Measurements from ENCODE around the gene KCNK4. TPM values are rescaled to one million over a fixed set of nuclear protein-coding genes. Genes with fewer than 3 reads are reported as not detected.

Gene KCNK4
- total RNA-seq, 1 donor from 2014 or later = 3.6 TPM

DNA sequence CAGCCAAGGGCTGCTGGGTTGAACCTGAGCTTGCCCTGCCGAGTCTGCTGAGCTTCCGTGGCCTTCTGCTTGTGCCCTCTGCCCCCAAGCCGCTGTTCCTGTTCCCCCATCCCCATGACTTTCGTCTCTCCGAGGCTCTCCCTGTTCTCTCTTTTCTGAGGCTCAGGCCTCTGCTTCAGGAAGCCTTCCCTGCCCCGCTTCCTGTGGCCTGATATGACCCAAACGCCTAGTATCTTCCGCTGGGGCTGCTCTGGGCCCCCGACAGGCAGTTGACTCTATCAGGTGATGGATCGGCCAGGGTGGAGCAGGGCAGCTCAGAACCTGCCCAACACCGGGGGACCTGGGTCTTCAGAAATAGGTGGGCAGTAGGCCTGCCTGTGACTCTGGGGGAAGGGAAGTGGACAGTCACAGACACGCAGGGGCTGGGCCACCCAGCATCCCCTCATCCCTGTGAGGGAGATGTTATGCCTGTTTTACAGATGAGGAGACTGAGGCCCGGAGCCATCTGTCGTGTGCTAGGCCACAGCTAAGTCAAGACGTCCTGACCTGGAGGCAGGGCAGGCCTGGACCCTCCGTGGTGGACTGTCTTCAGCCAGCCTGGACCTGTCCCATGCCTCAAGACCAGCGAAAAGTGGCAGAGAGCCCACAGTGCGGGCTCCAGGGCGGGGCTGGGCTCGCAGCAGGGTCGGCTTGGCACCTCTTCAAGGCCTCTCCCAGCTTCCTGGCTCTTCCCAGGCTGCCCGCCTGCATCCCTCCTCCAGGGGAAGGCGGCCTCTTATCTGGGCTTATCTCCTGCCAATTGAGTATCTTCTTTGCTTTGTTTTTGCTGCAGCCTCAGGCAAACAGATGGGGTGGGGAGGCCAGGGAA lies 22.8 kb upstream of the KCNK4 start:
- DNase-seq (ENCODE audit: low spot score) = peak; percentile 90

DNA sequence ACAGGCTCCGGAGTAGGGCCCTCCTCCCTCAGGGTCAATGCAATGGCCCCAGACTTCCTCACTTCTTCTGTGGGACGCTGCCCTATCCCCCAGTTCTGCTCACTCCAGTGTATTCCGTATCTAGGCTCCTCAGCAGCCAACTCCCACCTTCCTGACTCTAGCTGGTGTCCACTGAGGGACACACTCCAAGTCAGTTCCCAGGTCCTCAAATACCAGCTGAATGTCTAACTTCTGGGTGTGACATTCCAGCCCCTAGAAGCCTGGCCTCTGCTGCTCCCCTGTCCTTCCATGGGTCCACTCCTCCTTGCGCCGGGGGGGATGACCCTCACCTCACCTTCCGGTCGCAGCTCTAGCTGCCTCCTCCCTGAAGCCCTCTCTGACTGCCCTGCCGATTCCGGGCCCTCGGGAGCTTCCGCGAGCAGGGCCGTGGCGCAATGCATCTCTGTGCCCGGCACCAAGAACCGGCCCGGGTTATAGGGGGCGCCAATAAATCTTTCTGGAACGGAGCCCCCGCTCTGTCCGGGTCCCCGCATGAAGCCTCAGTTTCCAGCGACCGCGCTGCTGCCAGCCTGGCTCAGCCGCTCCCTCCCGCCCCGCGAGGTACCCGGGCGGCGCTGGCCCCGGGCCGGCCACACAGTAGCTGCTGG lies 22.1 kb upstream of the KCNK4 start:
- no peak for DNase-seq (ENCODE audit: low spot score)

DNA sequence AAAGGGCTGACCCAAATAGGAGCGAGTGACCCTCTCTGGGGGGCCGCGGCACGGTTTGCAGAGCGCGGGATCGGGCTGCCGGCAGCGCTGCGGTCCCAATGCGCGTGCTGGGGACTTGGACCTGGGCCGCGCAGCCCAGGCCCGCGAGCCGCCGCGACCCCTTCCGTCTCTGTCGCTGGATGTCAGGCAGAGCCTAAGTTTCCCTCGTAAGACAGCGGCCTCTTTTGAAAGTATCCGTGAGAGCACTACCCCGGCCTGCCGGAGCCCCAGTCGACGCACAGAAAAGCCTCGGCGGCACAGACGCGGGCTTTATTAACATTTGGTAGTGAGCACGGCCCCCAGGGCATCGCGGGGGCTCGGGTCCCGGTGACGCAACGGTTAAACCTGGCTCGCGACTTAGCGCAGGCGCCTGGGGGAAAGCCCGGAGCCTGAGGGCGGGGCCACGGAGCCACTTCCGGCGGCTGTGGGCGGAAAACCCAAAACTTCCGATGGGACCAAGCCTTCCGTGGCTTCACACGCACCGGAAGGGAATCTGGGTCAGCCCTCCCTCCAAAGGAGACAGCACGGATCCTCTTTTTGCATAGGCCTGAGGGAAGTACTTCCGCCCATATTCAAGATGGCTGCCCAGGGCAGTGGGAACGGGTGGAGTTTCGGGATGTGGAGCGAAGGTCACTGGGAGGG lies 21.4 kb upstream of the KCNK4 start:
- DNase-seq (ENCODE audit: low spot score) = peak; percentile 100

DNA sequence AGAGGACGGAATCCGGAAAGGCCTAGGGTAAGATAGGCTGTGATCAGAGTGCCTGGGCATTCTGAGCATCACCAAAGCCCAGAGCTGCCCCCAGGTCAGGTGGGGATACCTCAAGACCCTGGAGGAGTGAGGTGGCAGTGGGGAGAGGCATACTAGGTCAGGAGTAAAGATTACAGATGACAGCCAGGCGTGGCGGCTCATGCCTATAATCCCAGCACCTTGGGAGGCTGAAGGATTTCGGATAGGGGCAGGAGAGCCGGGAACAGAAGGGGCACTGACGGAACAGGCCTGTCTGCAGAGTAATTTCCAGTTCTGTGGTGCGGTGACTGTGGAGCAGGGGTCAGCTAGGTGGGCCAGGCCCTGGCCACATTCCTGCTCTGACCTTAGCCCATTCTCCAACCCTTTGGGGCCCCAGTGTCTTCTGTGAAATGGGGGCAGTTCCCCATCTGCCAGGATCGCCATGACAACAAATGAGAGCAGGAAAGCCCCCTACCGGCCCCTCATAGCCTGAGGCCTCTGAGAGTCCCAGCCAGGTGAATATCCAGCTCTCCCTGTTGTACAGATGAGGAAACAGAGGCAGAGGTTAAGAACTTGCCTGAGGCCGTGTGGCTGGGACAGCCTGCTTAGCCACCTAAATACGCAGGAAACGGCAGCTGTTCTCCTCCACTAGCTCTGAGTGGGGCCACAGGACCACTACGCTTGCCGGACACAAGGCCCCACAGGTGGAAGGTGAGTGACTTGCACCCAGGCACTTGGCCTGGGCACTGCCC lies 15.9 kb upstream of the KCNK4 start:
- DNase-seq (ENCODE audit: low spot score) = no peak

DNA sequence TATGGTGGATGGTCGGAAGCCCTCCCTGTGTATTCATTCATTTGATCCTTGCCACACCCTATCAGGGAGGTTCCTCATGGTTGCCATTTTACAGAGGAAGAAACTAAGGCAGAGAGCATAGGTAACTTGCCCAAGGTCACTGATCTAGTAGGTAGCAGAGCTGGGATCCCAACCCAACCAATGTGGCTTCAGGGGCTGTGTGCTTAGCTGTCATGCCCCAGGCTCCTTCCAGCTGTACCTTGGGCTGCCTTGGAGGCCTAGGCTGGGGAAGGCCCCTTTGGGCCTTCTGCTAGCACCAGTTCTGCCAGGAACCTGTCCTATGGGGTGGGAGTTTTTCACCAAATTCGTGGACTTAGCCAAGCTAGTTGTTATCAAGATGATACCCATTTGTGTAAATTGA lies 15.3 kb upstream of the KCNK4 start:
- DNase-seq (ENCODE audit: low spot score) = no peak

DNA sequence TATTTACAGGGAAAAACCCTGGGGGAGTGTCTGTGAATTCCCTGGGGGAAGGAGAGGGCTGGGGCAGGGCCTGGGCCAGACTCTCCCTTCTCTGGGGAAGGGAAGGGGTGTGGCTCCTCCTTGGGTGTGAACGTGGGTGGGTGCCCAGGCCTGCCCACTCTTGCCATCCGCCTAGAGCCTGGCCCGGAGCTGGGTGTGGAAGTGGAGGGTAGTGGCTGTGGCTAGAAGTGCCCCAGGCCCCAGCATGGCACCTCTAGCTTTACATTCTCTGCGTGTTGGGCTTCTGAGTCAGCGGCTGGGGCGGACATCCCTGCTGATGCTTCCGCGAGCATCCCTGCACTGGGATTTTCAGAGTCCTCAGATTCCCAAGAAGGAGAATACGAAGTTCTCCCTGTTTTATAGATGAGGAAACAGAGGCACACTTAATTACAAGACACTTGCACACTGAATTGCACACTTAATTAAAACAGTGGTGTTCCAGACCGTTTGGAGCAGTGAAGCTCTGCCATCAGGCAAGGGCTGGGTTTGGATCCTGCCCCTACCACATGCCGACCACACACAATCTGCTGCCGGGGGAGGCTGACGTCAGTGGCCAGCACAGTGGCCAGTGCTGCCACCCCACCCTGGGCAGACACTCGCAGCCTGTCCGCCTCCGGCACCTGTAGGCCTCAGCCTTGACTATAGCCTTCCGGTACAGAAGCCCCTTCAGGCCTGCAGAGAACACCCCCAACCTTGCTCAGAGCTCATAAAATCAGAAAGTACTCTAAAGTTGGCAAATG lies 14.3 kb upstream of the KCNK4 start:
- DNase-seq (ENCODE audit: low spot score) = no peak

DNA sequence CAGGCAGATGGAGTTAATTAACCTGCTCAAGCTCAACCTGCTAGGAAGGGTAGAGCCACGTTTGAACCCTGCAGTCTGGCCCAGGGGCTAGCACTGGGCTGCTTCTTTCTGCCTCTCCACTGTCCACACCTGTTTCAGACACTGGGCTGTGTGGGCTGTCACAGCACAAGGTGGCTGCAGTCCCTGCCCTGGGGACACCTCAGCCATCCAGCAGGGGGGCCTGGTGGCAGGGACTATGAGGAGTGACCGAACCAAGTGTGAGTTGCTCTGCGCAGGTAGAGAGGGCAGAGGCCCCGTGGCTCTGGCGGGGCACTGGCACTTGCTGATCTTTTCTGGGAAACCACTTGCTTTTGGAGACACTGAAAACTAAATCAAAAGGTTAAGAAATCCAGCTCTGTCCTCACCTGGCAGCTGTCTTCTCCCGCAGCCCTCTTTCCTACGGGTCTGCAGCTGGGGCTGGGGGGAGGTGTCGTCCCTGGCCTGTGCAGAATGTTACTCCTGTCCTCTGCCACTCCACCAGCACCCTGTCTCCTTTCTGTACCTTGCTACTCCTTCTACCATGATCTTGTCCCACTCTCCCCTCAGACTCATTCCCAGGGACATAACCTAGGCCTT lies 12.4 kb upstream of the KCNK4 start:
- no peak for DNase-seq (ENCODE audit: low spot score)

DNA sequence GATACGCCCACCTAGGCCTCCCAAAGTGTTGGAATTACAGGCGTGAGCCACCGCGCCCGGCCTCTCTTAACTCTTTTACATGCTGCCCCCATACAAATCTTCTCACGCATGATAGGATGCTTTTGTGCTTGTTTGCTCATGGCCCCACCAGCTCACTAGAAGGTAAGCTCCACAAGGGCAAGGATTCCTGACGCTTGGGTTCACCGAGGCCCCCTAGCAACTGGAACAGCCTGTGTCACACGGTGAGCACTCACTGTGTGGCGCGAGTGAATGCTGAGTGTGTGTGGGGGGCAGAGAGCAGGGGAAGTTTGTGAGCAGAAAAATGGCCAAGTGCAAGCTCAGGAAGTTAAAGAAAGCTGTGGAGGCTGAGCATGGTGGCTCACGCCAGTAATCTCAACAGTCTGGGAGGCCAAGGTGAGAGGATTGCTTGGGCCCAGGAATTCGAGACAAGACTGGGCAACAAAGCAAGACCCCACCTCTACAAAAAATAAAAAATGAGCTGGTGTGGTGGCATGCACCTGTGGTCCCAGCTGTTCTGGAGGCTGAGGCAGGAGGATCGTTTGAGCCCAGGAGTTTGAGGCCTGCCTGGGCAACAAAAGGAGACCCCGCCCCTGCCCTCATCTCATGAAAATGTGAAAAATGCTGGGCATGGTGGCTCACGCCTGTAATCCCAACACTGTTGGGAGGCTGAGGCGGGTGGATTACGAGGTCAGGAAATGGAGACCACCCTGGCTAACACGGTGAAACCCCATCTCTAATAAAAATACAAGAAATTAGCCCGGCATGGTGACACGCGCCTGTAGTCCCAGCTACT lies 8.9 kb upstream of the KCNK4 start:
- no peak for DNase-seq (ENCODE audit: low spot score)

DNA sequence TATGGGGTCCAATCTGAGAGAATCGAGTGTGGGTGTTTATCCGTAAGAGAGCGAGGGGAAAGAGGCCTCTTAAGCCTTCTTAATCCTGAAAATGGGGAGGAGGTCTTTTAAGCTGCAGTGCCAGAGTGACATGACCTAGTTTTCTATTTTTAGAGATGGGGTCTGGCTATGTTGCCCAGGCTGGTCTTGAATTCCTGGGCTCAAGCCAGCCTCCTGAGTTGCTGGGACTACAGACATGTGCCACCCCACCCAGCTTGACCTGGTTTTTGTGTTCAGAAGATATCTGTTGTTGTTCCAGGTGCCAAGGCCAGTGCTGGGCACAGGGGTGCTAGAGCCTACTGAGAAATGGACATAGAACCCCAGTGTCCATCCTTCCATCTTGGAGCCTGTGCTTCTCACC lies 8.0 kb upstream of the KCNK4 start:
- DNase-seq (ENCODE audit: low spot score) = no peak

DNA sequence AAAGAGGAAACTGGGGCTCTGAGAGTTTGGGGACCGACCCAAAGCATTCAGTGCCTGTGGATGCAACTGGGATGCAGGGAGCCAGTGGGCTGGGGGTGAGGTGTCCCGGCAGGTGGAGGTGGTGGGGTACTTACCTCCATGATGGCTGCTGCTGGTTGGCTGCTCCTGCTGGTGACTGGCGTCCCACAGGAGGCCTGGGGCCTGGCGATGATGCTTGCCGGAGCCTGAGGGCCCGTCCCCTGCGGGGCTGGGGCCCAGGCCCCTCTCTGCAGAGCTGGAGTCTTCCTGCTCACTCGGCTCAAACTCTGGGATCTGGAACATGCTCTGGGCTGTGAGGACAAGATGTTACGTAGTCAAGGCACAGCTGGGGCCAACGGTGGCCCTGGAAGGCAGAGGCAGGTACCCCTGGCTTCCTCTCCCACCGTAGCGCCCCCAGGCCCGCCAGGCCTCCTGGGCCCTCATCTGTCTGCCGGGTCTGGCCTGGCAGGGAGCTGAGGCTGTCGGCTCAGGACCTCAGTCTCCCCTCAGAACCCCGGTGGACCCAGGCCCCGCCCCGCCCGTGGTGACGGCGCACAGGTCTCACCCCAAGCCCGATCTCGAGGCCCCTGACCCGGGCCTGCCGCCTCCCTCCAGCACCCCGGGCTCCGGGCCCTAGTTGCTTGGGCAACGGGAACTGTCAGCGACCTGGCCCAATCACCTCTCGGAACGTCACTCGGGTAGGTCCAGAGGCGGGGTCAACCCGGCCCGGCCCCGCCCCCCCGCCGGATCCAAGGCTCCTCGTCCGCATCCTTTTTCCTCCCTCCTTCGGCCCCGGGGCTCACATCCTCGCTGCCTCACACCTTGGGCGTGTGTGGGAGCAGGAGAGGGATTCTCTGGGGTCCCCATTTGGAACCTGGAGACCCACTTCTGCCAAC lies 6.8 kb upstream of the KCNK4 start, which contains the start of gene BAD:
TSS of gene BAD (minus strand) at position 618 of the 914 bp plus-strand sequence. CDS start at position 321, 297 bp downstream.
- peak; percentile 97 for DNase-seq (ENCODE audit: low spot score)

DNA sequence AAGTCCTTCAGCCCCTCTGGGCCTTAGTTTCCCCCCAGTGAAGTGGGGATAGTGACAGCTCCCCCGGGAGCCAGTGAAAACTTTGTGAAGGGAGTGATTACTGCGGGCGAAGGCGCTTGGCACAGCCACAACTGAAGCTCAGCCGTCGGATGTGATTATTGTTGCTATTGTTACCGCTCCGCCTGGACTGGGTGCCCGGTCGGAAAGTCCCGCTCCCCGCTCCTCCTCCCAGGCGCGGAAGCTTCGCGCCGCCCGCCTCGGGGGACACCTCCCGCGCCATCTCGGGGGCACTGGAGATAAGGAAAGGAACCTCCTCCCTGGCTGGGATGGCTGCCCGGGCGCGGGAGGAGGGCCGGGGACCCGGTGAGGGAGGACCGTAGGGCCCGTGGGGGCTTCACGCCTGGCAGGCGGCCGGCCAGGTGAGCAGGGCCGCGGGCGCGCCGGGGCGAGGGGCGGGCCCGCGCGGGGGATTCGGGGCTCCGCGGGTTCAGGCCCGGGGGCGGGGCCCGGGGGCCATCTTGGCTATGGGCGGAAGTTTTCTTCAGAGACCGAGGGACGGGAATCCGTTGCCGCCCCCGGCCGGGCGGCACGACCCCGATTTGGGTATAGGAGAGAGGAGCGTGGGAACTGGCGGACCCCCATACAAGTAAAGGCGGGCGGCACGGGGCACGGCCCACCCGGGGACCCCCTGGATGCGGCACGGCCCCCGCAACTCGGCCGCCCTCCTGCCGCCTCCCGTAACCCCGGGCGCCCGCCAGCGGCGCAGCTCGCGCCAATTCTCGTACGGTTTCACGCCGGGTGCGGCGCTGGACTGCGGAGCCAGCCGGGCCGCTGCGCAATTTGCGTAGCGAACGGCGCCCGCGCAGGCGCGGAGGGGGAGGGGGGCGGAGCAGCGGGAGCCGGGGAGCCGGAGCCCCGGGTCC lies 5.9 kb upstream of the KCNK4 start, which contains the start of gene GPR137:
TSS of gene GPR137 (plus strand) at position 887 of the 923 bp plus-strand sequence. CDS start 677 bp downstream, outside the sequence.
- DNase-seq (ENCODE audit: low spot score) = peak; percentile 92

DNA sequence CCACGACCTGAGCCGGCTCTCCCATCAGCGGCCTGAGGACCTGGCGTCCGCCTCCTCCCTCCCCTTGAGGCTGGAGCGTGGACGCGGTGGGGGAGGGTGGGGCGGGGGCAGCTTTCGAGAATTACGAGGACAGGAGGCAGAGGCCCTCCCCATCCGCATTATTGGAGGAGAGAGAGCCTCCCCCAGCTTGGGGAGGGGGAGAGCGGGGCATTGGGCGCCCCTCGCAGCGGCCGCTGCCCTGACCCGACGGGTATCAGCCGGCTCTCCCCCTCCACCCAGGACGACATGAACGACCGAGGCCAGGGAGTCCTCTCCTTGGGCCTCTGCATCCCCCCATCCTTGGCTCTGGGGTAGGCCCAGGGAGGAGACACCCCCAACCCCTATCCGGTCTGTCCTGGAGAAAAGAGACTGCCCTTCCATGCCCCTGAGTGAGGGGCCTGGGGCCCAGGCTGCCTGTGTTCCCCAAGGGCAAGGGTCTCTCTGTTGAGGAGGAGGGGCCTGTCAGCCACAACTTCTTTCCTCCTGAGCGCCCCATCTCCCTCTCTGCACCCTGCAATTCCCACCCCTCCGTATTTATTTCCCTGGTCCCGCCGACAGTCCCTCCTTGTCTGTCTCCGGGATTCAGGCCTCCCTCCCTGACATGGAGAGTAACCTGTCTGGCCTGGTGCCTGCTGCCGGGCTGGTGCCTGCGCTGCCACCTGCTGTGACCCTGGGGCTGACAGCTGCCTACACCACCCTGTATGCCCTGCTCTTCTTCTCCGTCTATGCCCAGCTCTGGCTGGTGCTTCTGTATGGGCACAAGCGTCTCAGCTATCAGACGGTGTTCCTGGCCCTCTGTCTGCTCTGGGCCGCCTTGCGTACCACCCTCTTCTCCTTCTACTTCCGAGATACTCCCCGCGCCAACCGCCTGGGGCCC lies 5.0 kb upstream of the KCNK4 start:
- no peak for DNase-seq (ENCODE audit: low spot score)

DNA sequence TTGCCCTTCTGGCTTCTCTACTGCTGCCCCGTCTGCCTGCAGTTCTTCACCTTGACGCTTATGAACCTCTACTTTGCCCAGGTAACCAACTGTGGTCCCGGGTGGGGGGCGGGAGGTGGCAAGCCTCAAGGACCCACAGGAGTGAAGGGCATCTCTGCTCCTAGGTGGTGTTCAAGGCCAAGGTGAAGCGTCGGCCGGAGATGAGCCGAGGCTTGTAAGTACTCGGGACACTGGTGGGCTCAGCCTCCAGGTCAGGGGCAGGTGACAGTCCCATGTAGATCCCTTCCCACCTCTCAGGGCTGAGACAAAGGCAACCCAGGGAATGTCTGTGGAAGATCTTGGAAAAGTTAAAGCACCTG lies 4.3 kb upstream of the KCNK4 start:
- DNase-seq (ENCODE audit: low spot score) = no peak

DNA sequence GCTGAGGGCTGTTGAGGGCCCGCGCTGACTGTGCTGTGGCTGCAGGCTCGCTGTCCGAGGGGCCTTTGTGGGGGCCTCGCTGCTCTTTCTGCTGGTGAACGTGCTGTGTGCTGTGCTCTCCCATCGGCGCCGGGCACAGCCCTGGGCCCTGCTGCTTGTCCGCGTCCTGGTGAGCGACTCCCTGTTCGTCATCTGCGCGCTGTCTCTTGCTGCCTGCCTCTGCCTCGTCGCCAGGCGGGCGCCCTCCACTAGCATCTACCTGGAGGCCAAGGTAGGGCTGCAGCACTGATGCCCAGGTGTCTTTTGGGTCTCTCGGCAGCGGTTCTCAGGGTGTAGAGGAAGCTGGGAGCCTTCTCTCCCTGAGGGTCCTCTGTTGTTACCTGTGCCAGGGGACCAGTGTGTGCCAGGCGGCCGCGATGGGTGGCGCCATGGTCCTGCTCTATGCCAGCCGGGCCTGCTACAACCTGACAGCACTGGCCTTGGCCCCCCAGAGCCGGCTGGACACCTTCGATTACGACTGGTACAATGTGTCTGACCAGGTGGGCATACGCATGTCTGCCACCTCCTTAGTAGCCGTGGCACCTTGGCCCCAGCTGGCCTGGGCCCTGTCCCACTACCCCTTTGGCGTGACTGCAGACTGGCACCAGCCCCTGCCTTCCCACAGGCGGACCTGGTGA lies 3.3 kb upstream of the KCNK4 start:
- no peak for DNase-seq (ENCODE audit: low spot score)

DNA sequence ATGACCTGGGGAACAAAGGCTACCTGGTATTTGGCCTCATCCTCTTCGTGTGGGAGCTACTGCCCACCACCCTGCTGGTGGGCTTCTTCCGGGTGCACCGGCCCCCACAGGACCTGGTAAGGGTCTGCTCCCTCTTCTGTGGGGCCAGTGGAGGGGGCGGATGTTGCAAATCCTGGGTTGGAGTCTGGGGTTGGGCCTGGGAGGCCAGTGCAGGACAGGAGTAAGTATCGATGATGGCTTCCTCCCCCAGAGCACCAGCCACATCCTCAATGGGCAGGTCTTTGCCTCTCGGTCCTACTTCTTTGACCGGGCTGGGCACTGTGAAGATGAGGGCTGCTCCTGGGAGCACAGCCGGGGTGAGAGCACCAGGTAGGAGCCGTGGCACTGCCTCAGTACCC lies 2.8 kb upstream of the KCNK4 start:
- DNase-seq (ENCODE audit: low spot score) = no peak
